Activated naive CD4-positive, alpha-beta T cell treated with anti-CD3 and anti-CD28 coated beads, Interleukin-2, amount 50 U/mL, for 72 hours (primary cell): ENCODE results near the gene PRAMEF9. TPM values are rescaled to one million over a fixed set of nuclear protein-coding genes. Genes with fewer than 3 reads are reported as not detected.
"Not testable (repeated sequence)": the region's sequence is repeated elsewhere in the genome, so short reads cannot be mapped to it uniquely, and the experiment has no call there.

ENCODE experiments used
- ATAC-seq, 2 donors: fragments of 150-1000 bp; cut with Tn5 transposase; 2 replicates each; pipeline ENCODE4 v1.10.0; 2021; ENCODE audit warnings: mild to moderate bottlenecking in 2 of 2, moderate library complexity in 2 of 2
- DNase-seq, 2 donors: peaks; one replicate each; pipeline ENCODE4 v3.0.0; 2021 to 2022; ENCODE audit warnings: low spot score in 2 of 2
- H3K27ac Mint-ChIP-seq, 2 donors: one replicate each; pipeline ENCODE4 v1.8.0; 2022; ENCODE audit warnings: mild to moderate bottlenecking in 2 of 2, mixed read lengths in 2 of 2
- H3K36me3 Mint-ChIP-seq, 2 donors: one replicate each; pipeline ENCODE4 v1.8.0; 2022; ENCODE audit warnings: mixed read lengths in 2 of 2
- H3K9me3 Mint-ChIP-seq, 2 donors: one replicate each; pipeline ENCODE4 v1.8.0; 2022; ENCODE audit warnings: mixed read lengths in 2 of 2
- total RNA-seq, 2 donors: library from RNA; stranded (reverse); gene quantifications; one replicate each; pipeline ENCODE4 v1.2.3, GENCODE V29; 2022

PRAMEF9 gene
- total RNA-seq, result not detected

DNA sequence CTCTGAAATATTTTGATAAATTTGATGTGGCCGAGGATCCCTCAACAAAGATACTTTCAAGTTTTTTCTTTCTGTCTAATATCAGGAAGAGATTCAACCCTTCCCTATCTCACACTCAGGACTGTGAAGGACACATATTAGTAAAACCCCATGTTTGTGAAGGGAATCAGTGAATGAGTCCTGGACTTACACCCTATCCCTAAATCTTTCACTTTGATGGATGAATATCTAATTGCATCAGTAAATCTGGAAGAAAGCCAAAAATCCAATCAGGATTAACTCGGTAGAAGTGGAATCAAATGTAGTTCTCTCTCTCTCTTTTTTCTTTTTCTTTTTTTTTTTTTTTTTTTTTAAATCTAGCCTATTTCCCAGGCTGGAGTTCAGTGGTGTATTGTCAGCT lies at the start of gene PRAMEF9:
PRAMEF9 (plus strand) TSS at position 301 of the 400 bp plus-strand sequence. CDS start 3,433 bp downstream, outside the sequence.
- not testable (repeated sequence) for ATAC-seq

DNA sequence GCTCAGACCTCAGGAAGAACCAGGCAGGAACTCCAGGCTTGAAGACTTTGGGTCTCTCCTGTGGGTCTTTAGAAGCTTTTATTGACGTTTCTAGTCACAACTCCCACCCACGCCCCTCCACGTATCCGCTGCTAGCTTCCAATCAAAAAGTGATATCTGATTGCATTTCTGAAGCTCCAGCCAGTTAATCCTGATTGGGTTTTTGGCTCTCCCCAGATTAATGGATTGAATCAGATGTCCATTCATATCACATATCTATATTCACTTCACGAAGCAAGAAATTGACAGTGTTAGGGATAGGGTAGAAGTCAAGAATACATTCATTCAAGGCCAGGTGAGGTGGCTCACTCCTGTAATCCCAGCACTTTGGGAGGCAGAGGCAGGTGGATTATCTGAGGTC lies 15.7 kb upstream of the PRAMEF9 start, which contains the start of gene PRAMEF26:
PRAMEF26 (minus strand) TSS at position 101 of the 400 bp plus-strand sequence. CDS start 2,914 bp downstream, outside the sequence.
- H3K9me3 Mint-ChIP-seq, H3K36me3 Mint-ChIP-seq, ATAC-seq, H3K27ac Mint-ChIP-seq, DNase-seq: not testable (repeated sequence)

More for the DNA sequence above, at the start of gene PRAMEF9:
- not testable (repeated sequence) for H3K27ac Mint-ChIP-seq, DNase-seq, H3K36me3 Mint-ChIP-seq, H3K9me3 Mint-ChIP-seq

DNA sequence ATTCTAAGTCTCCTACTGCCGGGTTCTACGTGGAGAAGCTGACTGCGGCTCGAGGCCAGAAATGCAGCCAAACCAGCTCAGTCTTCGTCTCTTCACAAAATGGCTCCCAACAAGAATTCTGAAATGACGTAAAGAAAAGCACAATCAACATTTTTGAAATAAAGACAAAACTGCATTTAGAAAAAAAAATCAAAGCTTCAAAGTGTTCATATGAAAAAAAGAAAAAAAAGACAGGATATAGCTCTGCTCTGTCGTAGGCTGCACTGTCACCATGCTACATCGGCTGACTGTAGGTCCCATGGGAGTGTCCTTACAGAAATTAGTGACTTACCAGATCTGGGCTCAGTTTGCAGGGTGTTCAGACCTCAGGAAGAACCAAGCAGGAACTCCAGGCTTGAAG lies 6.1 kb upstream of the PRAMEF9 start, which contains the start of gene HNRNPCL4:
HNRNPCL4 (minus strand) TSS at position 101 of the 400 bp plus-strand sequence. CDS start 164 bp downstream, outside the sequence.
- H3K9me3 Mint-ChIP-seq, ATAC-seq, DNase-seq, H3K27ac Mint-ChIP-seq, H3K36me3 Mint-ChIP-seq: not testable (repeated sequence)

DNA sequence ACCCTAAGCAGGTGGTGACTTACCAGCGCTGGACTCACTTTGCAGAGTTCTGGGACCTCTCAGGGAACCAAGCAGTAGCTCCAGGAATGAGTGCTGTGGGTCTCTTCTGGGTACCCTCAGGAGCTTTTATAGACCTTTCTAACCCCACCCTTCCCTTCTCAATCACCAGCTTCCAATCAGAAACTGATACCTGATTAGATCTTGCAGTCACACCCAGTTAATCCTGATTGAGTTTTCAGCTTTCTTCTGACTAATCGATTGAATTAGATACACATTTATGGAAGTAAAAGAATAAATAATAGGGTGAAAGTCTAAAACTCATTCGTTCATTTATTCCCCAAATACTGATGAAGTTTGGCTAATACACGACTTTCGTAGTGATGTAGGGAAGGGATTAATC lies 29.7 kb downstream of the PRAMEF9 start, which contains the start of gene PRAMEF13:
PRAMEF13 (minus strand) TSS at position 101 of the 400 bp plus-strand sequence. CDS start 1,820 bp downstream, outside the sequence.
- not testable (repeated sequence) for ATAC-seq, H3K27ac Mint-ChIP-seq, DNase-seq, H3K36me3 Mint-ChIP-seq, H3K9me3 Mint-ChIP-seq

DNA sequence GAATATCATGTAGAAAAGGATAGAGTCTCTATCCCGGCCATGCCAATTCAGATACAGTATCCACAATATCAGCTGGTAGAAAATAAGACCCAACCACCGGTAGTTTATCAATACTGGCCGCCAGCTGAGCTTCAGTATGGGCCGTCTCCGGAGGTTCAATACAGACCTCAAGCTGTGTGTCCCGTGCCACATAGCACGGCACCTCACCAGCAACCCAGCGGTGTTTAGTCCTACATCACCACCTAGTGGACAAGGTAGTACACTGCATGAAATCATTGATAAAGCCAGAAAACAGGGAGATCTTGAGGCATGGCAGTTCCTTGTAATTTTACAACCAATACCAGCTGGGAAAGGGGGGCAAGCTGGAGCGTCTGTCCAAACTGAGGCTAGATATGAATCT lies 37.1 kb downstream of the PRAMEF9 start:
- not testable (repeated sequence) for ATAC-seq, H3K27ac Mint-ChIP-seq, DNase-seq, H3K36me3 Mint-ChIP-seq, H3K9me3 Mint-ChIP-seq

DNA sequence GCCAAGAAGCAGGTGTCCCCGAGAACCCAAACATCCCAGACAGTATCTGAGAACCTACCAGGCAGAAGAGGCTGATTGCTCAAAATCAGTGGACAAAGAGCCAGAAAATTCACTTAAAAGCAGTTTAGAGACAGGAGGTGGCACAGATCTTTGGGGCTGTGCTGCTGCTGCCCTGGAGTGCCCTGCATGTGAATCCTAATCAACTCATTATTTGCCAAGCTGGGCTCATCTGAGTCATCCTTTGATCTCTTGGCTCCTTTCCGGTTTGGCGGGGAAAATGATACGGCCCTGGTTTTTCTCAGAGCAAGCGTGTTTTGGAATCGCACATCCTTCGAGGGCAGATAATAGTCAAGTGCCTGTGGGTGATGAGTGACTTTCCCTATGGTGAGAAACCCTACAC lies 45.0 kb downstream of the PRAMEF9 start:
- DNase-seq, H3K9me3 Mint-ChIP-seq, ATAC-seq, H3K36me3 Mint-ChIP-seq, H3K27ac Mint-ChIP-seq: not testable (repeated sequence)

DNA sequence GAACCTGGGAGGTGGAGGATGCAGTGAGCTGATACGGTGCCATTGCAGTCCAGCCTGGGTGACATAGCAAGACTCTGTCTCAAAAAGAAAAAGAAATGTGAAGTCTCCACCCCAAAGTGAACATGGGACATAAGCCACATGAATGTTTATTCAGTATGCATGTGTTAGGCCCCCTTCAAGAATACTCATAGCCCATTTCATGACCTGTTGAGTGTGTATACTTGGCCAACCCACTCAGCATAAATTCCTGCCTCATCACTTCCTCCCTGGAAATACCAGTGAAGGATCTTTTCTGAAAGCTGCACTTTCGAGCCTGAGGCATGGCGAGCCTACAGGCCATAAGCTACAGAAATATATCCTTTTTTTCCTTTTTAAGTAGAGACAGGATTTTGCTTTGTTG lies 47.6 kb downstream of the PRAMEF9 start:
- not testable (repeated sequence) for ATAC-seq, DNase-seq, H3K9me3 Mint-ChIP-seq, H3K27ac Mint-ChIP-seq, H3K36me3 Mint-ChIP-seq

DNA sequence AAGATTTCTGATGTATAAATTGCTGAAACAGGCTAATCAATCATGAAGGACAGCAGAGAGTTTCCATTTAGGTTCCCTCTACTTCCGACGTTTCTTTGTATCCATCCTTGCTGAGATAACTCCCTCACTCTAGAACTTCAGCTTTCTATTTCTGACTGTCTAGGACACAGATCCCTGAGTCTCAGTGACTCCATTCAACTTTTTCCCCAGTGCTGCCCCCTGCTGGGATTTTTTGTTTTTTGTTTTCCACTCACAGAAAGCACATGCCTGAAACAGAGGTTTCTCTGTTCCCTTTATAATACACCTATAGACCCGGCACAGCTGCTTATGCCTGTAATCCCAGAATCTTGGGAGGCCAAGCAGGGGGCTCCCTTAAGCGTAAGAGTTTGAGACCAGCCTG lies 51.1 kb downstream of the PRAMEF9 start:
- not testable (repeated sequence) for H3K9me3 Mint-ChIP-seq, H3K36me3 Mint-ChIP-seq, H3K27ac Mint-ChIP-seq, ATAC-seq, DNase-seq

DNA sequence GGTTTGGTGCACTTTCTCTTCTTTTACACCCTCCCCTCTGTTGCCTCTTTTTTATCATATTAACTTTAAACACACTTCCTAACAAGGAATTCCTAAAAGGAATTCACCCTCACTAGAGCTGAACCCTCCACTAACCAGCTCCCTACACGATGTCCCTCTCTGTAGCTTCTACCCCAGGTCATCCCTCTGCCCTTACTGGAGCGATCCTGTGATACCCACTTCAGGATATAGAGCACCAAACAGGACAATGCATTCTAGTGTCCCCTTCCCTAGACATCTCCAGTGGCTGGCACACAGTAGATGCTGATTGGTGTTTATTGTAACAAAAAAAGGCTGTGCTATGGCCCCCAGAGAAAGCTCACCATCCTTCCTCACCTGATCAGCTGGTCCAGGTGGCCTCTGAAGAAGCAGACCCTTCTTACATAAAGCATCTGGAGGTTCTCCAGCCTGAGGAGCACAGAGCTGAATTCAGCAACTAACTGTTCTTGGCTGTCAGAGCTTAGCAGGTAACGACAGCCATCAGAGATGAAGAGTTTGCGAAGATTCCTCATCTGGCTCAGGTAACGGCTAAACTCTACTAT lies 52.9 kb downstream of the PRAMEF9 start:
- ATAC-seq (no peak), DNase-seq (no peak)
- Mint-ChIP-seq H3K36me3 (no peaks in the 10 kb centered on the region), H3K9me3 (no peaks in the 10 kb centered on the region), H3K27ac (peak overlapping the region in 1 of 2 donors; percentile 14)

DNA sequence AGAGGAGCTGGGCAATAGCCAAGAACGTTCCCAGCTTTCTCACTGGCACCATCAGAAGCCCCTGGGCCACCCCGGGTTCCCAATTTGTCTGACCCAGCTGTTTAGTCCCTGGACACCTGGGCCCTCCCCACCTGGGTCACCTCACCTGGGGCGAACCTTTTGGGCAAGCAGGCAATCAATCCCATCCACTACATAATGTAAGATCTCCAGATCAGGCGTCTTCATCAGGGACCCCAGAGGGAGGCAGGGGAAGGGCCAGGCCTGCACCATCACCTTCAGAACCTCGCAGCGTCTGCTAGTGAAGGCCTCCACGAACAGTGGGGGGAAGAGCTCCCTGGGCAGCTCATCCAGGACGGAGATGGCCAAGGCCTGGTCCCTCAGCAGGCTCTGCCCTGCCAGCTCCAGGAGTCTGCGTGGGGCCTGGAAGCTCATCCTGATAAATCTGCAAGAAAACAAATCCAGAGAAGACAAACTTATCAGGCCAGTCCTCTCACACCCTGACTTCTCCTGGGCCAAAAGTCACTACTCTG lies 54.1 kb downstream of the PRAMEF9 start, which contains the start of gene PRAMEF18:
PRAMEF18 (minus strand) TSS at position 480 of the 530 bp plus-strand sequence; CDS start at position 432, 48 bp downstream.
- not testable (repeated sequence) for ATAC-seq, H3K27ac Mint-ChIP-seq, H3K36me3 Mint-ChIP-seq, H3K9me3 Mint-ChIP-seq
- DNase-seq, result peak; percentile 1 to 45

DNA sequence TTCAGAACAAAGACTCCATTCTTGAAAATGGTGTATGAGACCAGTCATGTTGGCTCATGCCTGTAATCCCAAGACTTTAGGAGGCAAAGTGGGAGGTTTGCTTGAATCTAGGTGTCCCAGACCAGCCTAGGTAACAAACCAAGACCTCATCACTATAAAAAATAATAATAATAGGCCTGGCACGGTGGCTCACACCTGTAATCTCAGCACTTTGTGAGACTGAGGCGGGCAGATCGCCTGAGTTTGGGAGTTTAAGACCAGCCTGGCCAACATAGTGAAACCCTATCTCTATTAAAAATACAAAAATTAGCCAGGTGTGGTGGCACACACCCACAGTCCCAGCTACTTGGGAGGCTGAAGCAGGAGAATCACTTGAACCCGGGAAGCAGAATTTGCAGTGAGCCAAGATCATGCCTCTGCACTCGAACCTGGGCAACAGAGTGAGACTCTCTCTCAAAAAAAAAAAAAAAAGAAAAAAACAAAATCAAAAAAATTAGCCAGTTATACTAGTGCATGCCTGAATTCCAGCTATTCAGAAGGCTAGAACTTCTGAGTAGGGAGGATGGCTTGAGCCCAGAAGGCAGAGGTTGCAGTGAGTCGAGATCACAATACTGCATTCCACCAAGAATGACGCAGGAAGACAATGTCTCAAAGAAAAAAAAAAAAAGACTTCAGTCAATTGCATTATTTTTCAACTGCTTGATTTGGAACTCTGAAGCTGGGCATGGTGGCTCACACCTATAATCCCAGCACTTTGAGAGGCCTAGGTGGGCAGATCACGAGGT lies 55.8 kb downstream of the PRAMEF9 start:
- peak in 1 of 2 donors; percentile 0 for DNase-seq
- not testable (repeated sequence) for H3K27ac Mint-ChIP-seq, H3K9me3 Mint-ChIP-seq, ATAC-seq, H3K36me3 Mint-ChIP-seq

DNA sequence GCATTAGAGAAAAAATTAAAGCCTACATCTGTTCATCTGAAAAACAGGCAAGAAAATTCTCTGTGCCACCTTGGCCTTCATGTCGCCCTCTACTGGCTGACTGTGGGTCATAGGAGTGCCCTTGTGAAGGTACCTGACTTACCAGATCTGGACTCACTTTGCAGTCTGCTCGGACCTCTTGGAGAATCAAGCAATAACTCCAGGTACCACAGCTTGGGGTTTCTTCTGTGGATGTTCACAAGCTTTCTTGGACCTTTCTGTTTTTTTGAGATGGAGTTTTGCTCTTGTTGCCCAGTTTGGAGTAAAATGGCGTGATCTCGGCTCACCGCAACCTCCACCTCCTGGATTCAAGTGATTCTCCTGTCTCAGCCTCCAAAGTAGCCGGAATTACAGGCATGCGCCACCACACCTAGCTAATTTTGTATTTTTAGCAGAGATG lies 56.7 kb downstream of the PRAMEF9 start:
- DNase-seq, result peak; percentile 34 to 45
- ATAC-seq, result no peak
- Mint-ChIP-seq H3K9me3 (no peaks in the 10 kb centered on the region), H3K36me3 (no peaks in the 10 kb centered on the region), H3K27ac (no peak overlapping the region)

Other genes with a start within 250 kb of the PRAMEF9 start
- gene PRAMEF6, start 224.3 kb upstream of the PRAMEF9 start, total RNA-seq, result not detected
- gene PRAMEF27, start 115.3 kb upstream of the PRAMEF9 start, total RNA-seq, result not detected
- gene HNRNPCL3, start 111.1 kb upstream of the PRAMEF9 start, total RNA-seq, result not detected
- not detected for gene PRAMEF25, start 101.1 kb upstream of the PRAMEF9 start, total RNA-seq
- not detected for gene HNRNPCL2, start 55.0 kb upstream of the PRAMEF9 start, total RNA-seq
- not detected for gene PRAMEF26, start 15.8 kb upstream of the PRAMEF9 start, total RNA-seq
- not detected for gene HNRNPCL4, start 6.2 kb upstream of the PRAMEF9 start, total RNA-seq
- not detected for gene PRAMEF13, start 29.6 kb downstream of the PRAMEF9 start, total RNA-seq
- gene PRAMEF18, start 54.3 kb downstream of the PRAMEF9 start, total RNA-seq, result not detected
- not detected for gene PRAMEF5, start 82.3 kb downstream of the PRAMEF9 start, total RNA-seq
- not detected for gene PRAMEF8, start 113.3 kb downstream of the PRAMEF9 start, total RNA-seq
- gene PRAMEF33, start 131.7 kb downstream of the PRAMEF9 start, total RNA-seq, result not detected
- not detected for gene PRAMEF15, start 143.7 kb downstream of the PRAMEF9 start, total RNA-seq
- not detected for gene PRAMEF14, start 175.3 kb downstream of the PRAMEF9 start, total RNA-seq
- gene PRAMEF19, start 200.1 kb downstream of the PRAMEF9 start, total RNA-seq, result not detected
- gene PRAMEF17, start 217.8 kb downstream of the PRAMEF9 start, total RNA-seq, result not detected
- not detected for gene PRAMEF20, start 238.6 kb downstream of the PRAMEF9 start, total RNA-seq